Right renal pelvis (tissue), 4 donors: ENCODE data around the gene SRRM2. TPM values are rescaled to one million over a fixed set of nuclear protein-coding genes. Genes with fewer than 3 reads are reported as not detected.

Experiments
- DNase-seq, 4 donors: peaks; one replicate each; pipeline ENCODE4 v3.0.0-alpha.2; 2013; ENCODE audit warnings: low read depth in 4 of 4, low spot score in 3 of 4, missing footprints in 1 of 4
- polyA plus RNA-seq, 4 donors: library from polyadenylated mRNA; unstranded; fragments of 120-200 nt; gene quantifications; one replicate each; pipeline ENCODE4 v1.2.1, GENCODE V29; 2013; ENCODE audit not compliant: insufficient read length in 4 of 4

SRRM2 gene
- polyA plus RNA-seq, 4 donors: 477 to 678 (median 529) TPM

DNA sequence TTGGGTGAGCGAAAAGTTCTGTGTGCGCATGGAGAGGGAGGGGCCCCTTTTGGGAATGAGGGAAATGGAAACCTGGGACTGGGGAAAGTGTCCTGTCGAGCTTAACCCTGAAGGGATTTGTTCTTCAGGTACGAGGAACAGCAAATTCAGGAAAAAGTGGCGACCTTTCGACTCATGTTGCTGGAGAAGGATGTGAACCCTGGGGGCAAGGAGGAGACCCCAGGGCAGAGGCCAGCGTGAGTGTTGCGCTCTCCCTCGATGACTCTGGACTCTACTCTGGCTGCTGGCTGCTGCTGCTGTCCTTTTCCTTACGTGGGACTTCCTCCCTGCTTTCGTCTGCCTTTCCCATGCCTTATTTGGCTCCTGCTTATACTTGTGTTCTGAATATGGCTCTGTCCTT lies 4.9 kb downstream of the SRRM2 start:
- DNase-seq: no peak

DNA sequence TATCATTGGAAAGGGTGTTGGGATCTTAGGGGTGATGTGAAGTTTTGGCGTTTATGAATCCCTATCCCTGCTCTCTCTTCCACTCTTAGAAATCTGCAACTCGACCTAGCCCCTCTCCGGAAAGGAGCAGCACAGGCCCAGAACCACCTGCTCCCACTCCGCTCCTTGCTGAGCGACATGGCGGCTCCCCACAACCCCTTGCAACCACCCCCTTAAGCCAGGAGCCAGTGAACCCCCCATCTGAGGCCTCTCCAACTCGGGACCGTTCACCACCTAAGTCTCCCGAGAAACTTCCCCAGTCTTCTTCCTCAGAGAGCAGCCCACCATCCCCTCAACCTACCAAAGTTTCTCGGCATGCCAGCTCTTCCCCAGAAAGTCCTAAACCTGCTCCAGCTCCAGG lies 9.0 kb downstream of the SRRM2 start:
- no peak for DNase-seq

DNA sequence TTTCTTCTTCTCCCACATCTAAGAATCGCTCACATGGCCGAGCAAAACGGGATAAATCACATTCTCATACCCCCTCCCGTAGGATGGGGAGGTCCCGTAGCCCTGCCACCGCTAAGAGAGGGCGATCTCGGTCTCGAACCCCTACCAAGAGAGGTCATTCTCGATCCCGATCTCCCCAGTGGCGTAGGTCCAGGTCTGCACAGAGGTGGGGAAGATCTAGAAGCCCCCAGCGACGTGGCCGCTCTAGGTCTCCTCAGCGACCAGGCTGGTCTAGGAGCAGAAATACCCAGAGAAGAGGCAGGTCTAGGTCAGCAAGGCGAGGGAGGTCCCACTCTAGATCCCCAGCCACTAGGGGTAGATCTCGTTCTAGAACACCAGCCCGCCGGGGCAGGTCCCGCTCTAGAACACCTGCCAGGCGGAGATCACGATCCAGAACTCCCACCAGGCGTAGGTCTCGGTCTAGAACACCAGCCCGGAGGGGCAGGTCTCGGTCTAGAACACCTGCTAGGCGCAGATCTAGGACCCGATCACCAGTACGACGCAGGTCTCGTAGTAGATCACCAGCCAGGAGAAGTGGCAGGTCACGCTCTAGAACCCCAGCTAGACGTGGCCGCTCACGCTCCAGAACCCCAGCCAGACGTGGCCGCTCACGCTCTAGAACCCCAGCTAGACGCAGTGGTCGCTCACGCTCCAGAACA lies 9.6 kb downstream of the SRRM2 start:
- no peak for DNase-seq

DNA sequence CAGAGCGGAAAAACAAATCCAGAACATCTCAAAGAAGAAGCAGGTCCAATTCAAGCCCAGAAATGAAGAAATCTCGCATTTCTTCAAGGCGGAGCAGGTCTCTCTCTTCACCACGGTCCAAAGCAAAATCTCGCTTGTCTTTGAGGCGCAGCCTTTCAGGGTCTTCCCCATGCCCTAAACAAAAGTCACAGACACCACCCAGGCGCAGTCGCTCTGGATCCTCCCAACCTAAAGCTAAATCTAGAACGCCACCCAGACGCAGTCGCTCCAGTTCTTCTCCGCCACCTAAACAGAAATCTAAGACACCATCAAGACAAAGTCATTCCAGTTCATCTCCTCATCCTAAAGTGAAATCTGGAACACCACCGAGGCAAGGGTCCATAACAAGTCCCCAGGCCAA lies 10.3 kb downstream of the SRRM2 start:
- DNase-seq: no peak

DNA sequence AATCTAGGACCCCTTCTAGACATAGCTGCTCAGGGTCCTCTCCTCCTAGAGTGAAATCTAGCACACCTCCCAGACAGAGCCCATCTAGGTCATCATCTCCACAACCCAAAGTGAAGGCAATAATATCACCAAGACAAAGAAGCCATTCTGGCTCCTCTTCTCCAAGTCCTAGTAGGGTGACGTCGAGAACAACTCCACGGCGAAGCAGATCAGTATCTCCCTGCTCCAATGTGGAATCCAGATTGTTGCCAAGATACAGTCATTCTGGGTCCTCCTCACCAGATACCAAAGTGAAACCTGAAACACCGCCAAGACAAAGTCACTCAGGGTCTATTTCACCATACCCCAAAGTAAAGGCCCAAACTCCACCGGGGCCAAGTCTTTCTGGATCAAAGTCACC lies 10.7 kb downstream of the SRRM2 start:
- DNase-seq: no peak

DNA sequence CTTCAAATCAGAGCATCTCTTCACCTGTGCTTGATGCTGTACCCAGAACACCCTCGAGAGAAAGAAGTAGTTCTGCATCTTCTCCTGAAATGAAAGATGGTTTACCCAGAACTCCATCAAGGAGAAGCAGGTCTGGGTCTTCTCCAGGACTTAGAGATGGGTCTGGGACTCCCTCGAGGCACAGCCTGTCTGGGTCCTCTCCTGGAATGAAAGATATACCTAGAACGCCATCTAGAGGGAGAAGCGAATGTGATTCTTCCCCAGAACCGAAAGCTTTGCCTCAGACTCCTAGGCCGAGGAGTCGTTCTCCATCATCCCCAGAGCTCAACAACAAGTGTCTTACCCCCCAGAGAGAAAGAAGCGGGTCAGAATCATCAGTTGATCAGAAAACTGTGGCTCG lies 12.3 kb downstream of the SRRM2 start:
- DNase-seq: no peak

DNA sequence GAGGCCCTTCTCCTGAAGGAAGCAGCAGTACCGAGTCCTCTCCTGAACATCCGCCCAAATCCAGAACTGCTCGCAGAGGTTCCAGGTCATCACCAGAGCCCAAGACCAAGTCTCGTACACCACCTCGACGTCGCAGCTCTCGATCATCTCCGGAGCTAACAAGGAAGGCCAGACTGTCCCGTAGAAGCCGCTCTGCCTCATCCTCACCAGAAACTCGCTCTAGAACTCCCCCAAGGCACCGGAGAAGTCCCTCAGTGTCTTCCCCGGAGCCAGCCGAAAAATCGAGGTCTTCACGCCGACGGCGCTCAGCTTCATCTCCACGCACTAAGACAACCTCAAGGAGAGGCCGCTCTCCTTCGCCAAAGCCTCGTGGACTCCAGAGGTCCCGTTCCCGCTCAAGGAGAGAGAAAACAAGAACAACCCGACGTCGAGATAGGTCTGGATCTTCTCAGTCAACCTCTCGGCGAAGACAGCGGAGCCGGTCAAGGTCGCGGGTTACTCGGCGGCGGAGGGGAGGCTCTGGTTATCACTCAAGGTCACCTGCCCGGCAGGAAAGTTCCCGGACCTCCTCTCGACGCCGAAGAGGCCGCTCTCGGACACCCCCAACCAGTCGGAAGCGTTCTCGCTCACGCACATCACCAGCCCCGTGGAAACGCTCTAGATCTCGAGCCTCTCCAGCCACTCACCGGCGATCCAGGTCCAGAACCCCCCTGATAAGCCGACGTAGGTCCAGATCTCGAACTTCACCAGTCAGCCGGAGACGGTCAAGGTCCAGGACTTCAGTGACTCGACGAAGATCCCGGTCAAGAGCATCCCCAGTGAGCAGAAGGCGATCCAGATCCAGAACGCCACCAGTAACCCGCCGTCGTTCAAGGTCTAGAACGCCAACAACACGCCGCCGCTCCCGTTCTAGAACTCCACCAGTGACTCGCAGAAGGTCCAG lies 13.3 kb downstream of the SRRM2 start:
- no peak for DNase-seq

DNA sequence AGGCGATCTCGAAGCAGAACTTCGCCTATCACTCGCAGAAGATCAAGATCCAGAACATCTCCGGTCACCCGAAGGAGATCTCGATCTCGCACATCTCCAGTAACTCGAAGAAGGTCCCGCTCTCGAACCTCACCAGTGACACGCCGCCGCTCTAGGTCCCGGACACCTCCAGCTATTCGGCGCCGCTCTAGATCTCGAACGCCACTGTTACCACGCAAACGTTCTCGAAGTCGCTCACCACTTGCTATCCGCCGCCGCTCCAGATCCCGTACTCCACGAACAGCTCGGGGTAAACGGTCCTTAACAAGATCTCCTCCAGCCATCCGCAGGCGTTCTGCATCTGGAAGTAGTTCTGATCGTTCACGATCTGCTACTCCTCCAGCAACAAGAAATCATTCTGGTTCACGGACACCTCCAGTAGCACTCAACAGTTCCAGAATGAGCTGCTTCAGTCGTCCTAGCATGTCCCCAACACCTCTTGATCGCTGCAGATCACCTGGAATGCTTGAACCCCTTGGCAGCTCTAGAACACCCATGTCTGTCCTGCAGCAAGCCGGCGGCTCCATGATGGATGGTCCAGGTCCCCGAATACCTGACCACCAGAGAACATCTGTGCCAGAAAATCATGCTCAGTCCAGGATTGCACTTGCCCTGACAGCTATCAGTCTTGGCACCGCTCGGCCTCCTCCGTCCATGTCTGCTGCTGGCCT lies 14.1 kb downstream of the SRRM2 start:
- DNase-seq: no peak

DNA sequence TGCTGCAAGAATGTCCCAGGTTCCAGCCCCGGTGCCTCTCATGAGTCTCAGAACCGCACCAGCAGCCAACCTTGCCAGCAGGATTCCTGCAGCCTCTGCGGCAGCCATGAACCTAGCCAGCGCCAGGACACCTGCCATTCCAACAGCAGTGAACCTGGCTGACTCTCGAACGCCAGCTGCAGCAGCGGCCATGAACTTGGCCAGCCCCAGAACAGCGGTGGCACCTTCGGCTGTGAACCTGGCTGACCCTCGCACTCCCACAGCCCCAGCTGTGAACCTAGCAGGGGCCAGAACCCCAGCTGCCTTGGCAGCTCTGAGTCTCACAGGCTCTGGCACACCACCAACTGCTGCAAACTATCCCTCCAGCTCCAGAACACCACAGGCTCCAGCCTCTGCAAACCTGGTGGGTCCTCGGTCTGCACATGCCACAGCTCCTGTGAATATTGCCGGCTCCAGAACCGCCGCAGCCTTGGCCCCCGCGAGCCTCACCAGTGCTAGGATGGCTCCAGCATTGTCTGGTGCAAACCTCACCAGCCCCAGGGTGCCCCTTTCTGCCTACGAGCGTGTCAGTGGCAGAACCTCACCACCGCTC lies 14.8 kb downstream of the SRRM2 start:
- no peak for DNase-seq

DNA sequence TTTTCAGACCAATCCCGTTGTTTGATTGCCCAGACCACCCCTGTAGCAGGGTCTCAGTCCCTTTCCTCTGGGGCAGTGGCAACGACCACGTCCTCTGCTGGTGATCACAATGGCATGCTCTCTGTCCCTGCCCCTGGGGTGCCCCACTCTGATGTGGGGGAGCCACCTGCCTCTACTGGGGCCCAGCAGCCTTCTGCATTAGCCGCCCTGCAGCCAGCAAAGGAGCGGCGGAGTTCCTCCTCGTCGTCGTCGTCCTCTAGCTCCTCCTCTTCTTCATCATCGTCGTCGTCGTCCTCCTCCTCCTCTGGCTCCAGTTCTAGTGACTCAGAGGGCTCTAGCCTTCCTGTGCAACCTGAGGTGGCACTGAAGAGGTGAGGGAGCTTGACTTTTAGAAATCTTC lies 15.5 kb downstream of the SRRM2 start:
- DNase-seq: no peak

DNA sequence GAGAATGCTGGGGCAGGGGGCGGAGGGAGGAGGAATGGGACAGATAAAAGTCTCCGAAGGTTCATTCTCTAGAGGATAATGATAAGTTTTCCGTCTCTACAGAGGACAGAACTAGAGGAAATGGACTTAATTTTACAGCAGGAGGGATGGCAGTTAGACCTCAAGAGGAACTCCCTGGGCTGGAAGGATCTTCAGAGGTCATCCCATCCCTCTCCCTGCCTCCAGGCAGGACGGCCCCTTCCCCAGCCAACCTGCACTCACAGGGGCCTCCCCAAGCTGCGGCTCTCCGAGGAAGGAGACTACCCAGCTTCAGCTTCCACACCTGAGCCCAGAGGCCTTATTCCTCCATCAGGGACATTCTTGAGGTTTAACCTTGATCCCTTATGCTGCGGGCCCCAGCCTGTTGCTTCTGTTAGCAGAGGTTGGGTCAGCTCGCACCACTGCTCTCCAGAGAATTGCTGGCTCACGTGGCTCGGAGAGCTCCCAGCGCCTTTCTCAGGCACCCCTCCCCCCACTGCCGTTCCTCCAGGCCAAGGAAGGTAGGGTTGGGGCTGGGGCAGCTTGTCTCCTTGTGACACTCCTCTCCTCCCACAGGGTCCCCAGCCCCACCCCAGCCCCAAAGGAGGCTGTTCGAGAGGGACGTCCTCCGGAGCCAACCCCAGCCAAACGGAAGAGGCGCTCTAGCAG lies 16.1 kb downstream of the SRRM2 start:
- DNase-seq: no peak

DNA sequence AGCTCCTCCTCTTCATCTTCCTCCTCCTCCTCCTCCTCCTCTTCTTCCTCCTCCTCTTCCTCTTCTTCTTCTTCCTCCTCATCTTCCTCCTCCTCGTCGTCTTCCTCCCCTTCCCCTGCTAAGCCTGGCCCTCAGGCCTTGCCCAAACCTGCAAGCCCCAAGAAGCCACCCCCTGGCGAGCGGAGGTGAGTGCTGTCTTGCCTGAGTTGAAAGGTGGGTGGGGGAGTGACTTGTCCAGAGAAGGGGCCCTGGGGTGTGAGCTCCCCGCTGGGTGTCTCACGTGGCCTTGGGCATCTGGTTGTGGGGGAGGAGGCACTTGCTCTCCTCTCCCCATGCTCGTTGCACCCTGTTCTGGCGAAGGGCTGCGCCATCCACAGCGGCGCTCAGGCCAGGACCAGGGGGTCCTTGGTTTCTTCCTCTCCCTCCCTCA lies 16.7 kb downstream of the SRRM2 start:
- DNase-seq: no peak

DNA sequence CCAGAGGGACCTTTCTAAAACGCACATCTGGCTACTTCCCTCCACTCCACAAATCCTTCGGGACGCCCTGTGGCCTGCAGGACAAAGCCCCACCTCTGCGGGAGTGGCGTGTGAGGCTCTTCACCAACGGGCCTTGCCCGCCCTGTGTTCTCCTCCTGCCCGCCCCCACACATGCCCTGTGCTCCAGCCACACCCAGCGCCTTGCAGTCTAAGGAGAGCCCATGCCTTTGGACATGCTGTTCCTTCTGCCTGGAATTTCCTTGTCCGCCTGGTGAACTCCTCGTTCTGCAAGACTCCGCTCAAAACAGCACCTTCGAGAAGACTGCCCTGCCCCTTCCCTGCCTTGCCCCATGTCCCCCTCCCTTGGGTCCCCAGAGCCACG lies 17.2 kb downstream of the SRRM2 start:
- DNase-seq: no peak

DNA sequence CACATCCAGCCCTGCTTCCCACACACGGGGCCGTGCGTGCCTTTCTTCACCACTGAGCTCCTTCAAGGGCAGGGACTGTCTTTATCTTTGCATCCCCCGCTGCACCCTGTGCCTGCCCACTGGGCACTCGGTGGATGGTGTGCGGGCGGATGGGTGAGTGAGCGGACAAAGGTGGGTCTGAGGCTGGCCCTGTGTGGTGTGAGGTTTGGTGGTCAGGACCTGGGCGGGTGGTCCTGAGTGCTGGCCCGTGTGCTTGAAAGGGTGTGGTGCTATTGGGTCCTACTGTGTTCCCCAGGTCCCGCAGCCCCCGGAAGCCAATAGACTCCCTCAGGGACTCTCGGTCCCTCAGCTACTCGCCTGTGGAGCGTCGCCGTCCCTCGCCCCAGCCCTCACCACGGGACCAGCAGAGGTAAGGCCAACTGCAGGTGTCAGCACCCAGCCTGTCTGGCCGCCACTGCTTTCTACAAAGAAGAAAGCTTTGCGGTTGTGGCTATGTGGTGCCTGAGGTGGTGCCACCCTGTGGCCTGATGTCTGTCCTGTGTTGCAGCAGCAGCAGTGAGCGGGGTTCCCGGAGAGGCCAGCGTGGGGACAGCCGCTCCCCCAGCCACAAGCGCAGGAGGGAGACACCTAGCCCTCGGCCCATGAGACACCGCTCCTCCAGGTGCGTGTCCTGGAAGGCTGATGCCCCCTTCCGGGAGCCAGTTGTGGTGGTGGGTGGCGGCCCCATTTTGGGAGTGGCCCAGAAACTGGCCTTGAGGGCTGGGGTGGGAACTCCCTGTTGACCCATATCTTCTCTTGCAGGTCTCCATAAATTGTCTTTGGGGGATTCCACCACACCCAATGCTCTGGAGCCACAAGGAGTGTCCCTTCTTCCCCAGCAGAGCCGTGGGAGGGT lies 17.9 kb downstream of the SRRM2 start:
- no peak for DNase-seq

DNA sequence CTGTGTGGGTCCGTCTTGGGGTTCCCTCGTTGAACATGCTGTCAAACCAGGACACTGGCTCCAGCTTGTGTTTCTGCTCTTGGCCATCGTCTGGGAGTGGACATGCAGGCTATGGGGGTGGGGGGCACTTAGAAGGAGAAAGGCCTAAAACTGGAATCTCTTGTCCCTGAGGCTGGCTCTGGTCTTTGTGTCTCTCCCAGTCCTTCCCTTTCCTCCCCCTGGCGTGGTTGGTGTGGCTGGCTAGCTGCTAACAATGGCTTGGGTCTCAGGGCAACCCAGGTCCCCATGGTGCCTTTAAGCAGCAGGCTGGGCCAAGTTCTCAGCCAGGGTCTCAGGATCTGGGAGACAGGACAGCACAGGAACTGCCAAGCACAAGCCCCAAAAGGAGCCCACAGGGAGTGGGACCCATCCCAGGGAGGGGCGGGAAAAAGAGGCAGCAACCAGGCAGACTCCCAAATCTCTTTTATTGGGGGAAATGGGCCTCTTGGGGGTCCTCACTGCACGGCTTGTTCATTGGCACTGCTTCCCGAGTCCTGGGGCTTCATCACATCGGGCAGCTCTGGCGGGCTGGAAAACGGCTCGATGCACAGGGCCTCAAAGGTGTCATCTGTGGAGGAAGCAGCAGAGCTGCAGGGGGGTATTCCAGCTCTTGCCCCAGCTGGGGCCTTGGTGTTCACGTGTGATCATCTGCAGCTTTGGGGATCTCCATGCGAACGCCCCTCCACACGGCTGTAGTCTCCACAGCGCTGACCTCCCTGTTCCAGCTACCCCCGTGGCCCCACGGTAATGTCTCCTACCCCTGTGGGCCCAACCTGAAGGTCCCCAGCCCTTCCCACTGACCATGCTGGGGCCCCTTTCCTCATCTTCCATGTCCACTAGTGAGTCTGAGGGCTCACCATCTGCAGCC lies 19.3 kb downstream of the SRRM2 start:
- DNase-seq: no peak

DNA sequence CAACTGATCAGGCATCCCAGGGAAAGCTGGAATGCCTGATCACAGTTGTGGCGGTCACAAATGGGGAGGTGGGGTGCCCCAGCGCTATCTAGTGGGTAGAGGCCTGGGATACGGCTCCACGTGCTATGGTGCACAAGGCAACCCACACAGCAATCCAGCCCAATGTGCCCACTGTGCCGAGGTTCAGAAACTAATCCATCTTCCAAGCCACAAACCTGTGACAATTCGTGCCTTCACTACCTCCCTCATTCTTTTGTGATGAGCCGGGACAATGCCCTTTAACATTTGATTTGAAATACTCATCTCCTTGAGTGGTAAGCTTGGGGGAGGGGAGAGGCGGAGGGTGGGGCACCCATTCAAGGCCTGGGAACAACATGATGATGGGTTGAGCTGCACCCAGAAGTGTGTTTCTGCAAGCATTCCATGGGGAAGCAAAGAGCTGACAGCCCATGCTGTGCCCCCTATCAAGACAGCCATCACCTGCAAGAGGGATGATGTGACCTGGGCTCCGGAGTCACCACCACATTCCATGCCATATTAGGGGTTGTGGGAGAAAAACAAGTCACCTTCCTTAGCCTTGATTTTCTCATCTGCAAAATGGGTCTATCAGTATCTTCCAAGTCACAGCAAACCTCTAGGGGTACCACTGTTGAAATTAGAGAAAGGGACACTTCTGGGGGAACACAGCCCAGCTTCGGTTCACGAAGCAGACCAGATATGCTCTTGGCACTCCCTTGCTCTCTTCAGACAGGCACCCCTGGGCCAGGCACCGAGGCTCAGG lies 20.9 kb downstream of the SRRM2 start:
- no peak for DNase-seq

DNA sequence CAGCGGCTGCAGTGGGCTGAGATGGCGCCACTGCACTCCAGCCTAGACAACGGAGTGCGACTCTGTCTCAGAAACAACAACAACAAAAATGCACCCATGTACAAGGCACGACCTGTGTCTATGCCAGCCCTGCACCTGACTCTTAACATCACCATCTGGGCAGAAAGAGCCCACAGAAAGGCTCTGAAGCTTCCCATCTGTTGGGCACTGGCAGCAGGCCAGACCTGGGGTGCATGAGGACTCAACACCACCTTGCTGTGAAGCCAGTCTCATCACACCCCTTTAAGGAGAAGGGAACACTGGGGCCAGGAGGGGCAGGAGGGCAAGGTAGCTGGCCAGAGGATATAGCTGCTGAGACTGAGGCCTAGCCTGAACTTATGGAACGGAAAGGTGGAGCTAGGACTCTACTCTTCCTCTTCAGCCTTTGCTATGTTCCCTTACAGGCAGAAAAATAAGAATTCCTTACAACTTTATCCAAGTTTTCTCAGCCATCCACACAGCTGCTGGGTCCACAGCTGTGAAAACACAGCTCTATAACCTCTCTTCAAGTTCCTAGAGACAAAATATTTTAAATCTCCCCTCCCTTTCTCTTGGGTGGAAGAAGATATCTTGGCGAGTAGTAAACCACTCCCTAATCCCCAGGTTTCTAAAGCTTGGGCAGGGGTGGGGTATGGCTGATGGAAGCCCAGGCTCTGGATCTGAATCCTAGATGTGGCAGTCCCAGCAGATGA lies 21.9 kb downstream of the SRRM2 start:
- no peak for DNase-seq
